SK-N-SH (cell line): ENCODE measurements around the gene TARS3. TPM values are rescaled to one million over a fixed set of nuclear protein-coding genes. Genes with fewer than 3 reads are reported as not detected.

Source experiments
- CTCF ChIA-PET: fragments of 300-600, 350-600 bp; formaldehyde crosslinking; extraction: SDS; loops from one replicate; lab custom pipeline; 2021; lab: Yijun Ruan, JAX
- POLR2A ChIA-PET: fragments of 350-600 bp; sonication (Branson Sonifier 250); formaldehyde crosslinking; extraction: SDS; loops from one replicate; lab custom pipeline; 2020; ENCODE audit warnings: antibody characterized with exemption, inconsistent platforms; lab: Yijun Ruan, JAX
- DNase-seq: peaks from one replicate; pipeline ENCODE4 v3.0.0; 2012
- H2AFZ ChIP-seq: fragments of 200-600 bp; sonication (generic); 2 replicates; pipeline ENCODE4 v1.8.1; 2016; ENCODE audit warnings: antibody characterized with exemption, mild to moderate bottlenecking, low read depth
- H3F3A ChIP-seq: fragments of 200-600 bp; sonication (generic); replicated peaks from 2 replicates; pipeline ENCODE3; 2016; ENCODE audit warnings: antibody characterized with exemption, mild to moderate bottlenecking; ENCODE audit not compliant: insufficient read depth
- H3K27ac ChIP-seq, 2 experiments: fragments of 200-500 bp in 1 of 2; fragments of 200-600 bp in 1 of 2; sonication (Bioruptor generic) in 1 of 2; sonication (generic), shearing (Covaris generic) in 1 of 2; 2 replicates each; pipeline versions ENCODE4 v1.5.1 to v1.6.1; 2014 to 2016; ENCODE audit warnings: low read depth in 2 of 2, inconsistent platforms in 1 of 2, low read length in 1 of 2, mild to moderate bottlenecking in 1 of 2, mixed read lengths in 1 of 2
- H3K27me3 ChIP-seq: fragments of 200-600 bp; sonication (generic), shearing (Covaris generic); 2 replicates; pipeline ENCODE4 v1.6.1; 2016; ENCODE audit warnings: mixed run types; ENCODE audit not compliant: insufficient read depth
- H3K36me3 ChIP-seq, 2 experiments: fragments of 200-500 bp in 1 of 2; fragments of 200-600 bp in 1 of 2; sonication (Bioruptor generic) in 1 of 2; sonication (generic) in 1 of 2; replicated peaks in 1 of 2; 2 replicates each; pipeline versions ENCODE3 to v1.5.1; 2014 to 2016; ENCODE audit warnings: low read length in 1 of 2, mild to moderate bottlenecking in 1 of 2; ENCODE audit not compliant: insufficient read depth in 2 of 2, control insufficient read depth in 1 of 2
- H3K4me1 ChIP-seq, 2 experiments: fragments of 200-500 bp in 1 of 2; fragments of 200-600 bp in 1 of 2; sonication (Bioruptor generic) in 1 of 2; sonication (generic), shearing (Covaris generic) in 1 of 2; 2 replicates each; pipeline versions ENCODE4 v1.5.1 to v1.6.1; 2014 to 2016; ENCODE audit warnings: low read depth in 1 of 2, low read length in 1 of 2, mixed run types in 1 of 2; ENCODE audit not compliant: insufficient read depth in 2 of 2, control insufficient read depth in 1 of 2
- H3K4me2 ChIP-seq: fragments of 200-600 bp; sonication (generic), shearing (Covaris generic); 2 replicates; pipeline ENCODE4 v1.6.1; 2017; ENCODE audit warnings: mixed run types
- H3K4me3 ChIP-seq, 2 experiments: fragments of 200-500 bp in 1 of 2; fragments of 200-600 bp in 1 of 2; sonication (Bioruptor generic) in 1 of 2; sonication (generic), shearing (Covaris generic) in 1 of 2; 2 replicates each; pipeline versions ENCODE4 v1.5.1 to v1.8.1; 2014 to 2016; ENCODE audit warnings: low read depth in 2 of 2, inconsistent platforms in 1 of 2, low read length in 1 of 2, mild to moderate bottlenecking in 1 of 2, mixed read lengths in 1 of 2, moderate library complexity in 1 of 2
- H3K79me2 ChIP-seq: fragments of 200-600 bp; sonication (generic); 2 replicates; pipeline ENCODE4 v1.8.1; 2017; ENCODE audit warnings: mild to moderate bottlenecking; ENCODE audit not compliant: insufficient read depth
- H3K9ac ChIP-seq: fragments of 200-600 bp; sonication (generic); 2 replicates; pipeline ENCODE4 v1.6.1; 2017; ENCODE audit warnings: mixed run types
- H3K9me2 ChIP-seq: fragments of 200-600 bp; sonication (generic); 2 replicates; pipeline ENCODE4 v1.6.1; 2017; ENCODE audit warnings: mixed run types
- H3K9me3 ChIP-seq: fragments of 200-600 bp; sonication (generic); 2 replicates; pipeline ENCODE4 v1.6.1; 2017; ENCODE audit warnings: mixed run types, mild to moderate bottlenecking, moderate library complexity
- H4K20me1 ChIP-seq: fragments of 200-600 bp; sonication (generic); 2 replicates; pipeline ENCODE4 v1.6.1; 2017; ENCODE audit warnings: mild to moderate bottlenecking, mixed run types; ENCODE audit not compliant: insufficient read depth
- CHD2 ChIP-seq: fragments of 150-350 bp; IDR thresholded peaks from 2 replicates; pipeline ENCODE4 v1.6.1; 2018; ENCODE audit warnings: low read length; ENCODE audit not compliant: partially characterized antibody
- EZH2phosphoT487 ChIP-seq: fragments of 200-600 bp; sonication (generic); IDR thresholded peaks from 2 replicates; pipeline ENCODE4 v1.6.1; 2017; ENCODE audit warnings: low read depth, mixed run types, mild to moderate bottlenecking, antibody characterized with exemption, moderate library complexity, borderline replicate concordance
- FOXJ3 ChIP-seq: sonication (generic); formaldehyde crosslinking; IDR thresholded peaks from 2 replicates; pipeline ENCODE4 v1.5.1; 2020; ENCODE audit warnings: mild to moderate bottlenecking, missing genetic modification reagents
- GATA2 ChIP-seq: sonication (generic); formaldehyde crosslinking; IDR thresholded peaks from 2 replicates; pipeline ENCODE4 v1.5.0; 2020; ENCODE audit warnings: mild to moderate bottlenecking, missing genetic modification reagents
- MXI1 ChIP-seq: IDR thresholded peaks from 2 replicates; pipeline ENCODE4 v1.6.1; 2012; ENCODE audit warnings: mild to moderate bottlenecking, low read depth, low read length, improper control_type of control experiment
- NFIC ChIP-seq: IDR thresholded peaks from 2 replicates; pipeline ENCODE4 v1.4.0; 2012; ENCODE audit warnings: borderline replicate concordance
- PBX3 ChIP-seq: IDR thresholded peaks from 2 replicates; pipeline ENCODE4; 2012
- RAD21 ChIP-seq: IDR thresholded peaks from 2 replicates; pipeline ENCODE4 v1.6.1; 2012; ENCODE audit warnings: mild to moderate bottlenecking, low read length
- REST ChIP-seq: IDR thresholded peaks from 2 replicates; pipeline ENCODE4 v1.6.1; 2012; ENCODE audit warnings: mild to moderate bottlenecking, low read depth, low read length, moderate library complexity
- RFX5 ChIP-seq: IDR thresholded peaks from 2 replicates; pipeline ENCODE4 v1.6.1; 2012; ENCODE audit warnings: mild to moderate bottlenecking, improper control_type of control experiment, low read length
- SIN3A ChIP-seq: IDR thresholded peaks from 2 replicates; pipeline ENCODE4 v1.6.1; 2012; ENCODE audit warnings: low read depth, mild to moderate bottlenecking, low read length, moderate library complexity, borderline replicate concordance
- TEAD4 ChIP-seq: IDR thresholded peaks from 2 replicates; pipeline ENCODE4 v1.4.0; 2012; ENCODE audit warnings: mild to moderate bottlenecking, borderline replicate concordance; ENCODE audit not compliant: insufficient read depth
- YY1 ChIP-seq: IDR thresholded peaks from 2 replicates; pipeline ENCODE4 v1.4.0; 2012; ENCODE audit warnings: low read depth, mild to moderate bottlenecking
- WGBS: methylation state at CpG from one replicate; pipeline ENCODE4 v1.1.6; 2017; ENCODE audit warnings: low lambda C conversion rate; 5-methylcytosine and 5-hydroxymethylcytosine counted together
- polyA plus RNA-seq, 3 experiments: library from polyadenylated mRNA; depleted of rRNA; stranded (reverse); fragments of >200 nt; gene quantifications; 2 replicates each; pipeline ENCODE4 v1.2.3, GENCODE V29; 2012
- TF ChIP-seq, protein P1 (sequence below): fragments of 150-350 bp; IDR thresholded peaks from 2 replicates; pipeline ENCODE4 v1.6.1; 2017; ENCODE audit warnings: antibody characterized with exemption, low read length, low read depth, borderline replicate concordance
- TF ChIP-seq, protein P2 (sequence below): fragments of 150-350 bp; IDR thresholded peaks from 2 replicates; pipeline ENCODE4 v1.6.1; 2016; ENCODE audit warnings: mild to moderate bottlenecking, low read depth, low read length

The TARS3 gene
- polyA plus RNA-seq, 1 of the 3 experiments (the other 2 are of a cell fraction): 3.5 TPM

DNA sequence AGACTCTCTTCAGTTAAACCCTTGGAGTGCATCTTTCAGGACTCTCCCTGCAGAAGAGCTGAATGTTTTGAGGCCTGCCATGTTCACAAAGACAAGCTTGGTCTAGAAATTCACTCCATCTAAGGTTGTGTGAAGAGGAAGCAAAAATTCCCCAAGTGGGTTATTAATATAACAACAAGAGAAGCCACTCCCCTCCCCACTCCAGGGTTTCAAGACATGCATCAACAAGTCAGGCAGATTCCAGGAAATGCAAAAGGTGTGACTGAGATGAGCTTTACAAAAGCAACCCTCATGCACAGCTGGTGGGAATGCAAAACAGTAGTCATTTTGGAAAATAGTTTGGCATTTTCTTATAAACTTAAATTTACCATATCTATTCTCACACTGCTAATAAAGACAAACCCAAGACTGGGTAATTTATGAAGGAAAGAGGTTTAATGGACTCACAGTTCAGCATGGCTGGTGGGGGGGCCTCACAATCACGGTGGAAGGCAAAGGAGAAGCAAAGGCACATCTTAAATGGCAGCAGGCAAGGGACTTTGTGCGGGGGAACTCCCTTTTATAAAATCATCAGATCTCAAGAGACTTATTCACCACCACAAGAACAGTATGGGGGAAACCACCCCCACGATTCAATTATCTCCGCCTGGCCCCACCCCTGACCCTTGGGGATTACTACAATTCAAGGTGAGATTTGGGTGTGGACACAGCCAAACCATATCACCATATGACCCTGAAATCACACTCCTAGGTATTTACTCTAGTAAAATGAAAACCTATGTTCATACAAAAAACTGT, 31.3 kb downstream of the TARS3 start:
- Histone ChIP-seq H3K4me2 (no peak overlapping the region), H2AFZ (no peak overlapping the region), H3K36me3 (peaks cover 27 to 40% of the 10 kb centered on the region in 2 experiments), H3K9me3 (no peaks in the 10 kb centered on the region), H3K79me2 (no peaks in the 10 kb centered on the region), H4K20me1 (no peaks in the 10 kb centered on the region), H3F3A (no peaks in the 10 kb centered on the region), H3K4me1 (no peaks in the 10 kb centered on the region), H3K4me3 (no peak overlapping the region), H3K27me3 (no peaks in the 10 kb centered on the region), H3K9ac (no peak overlapping the region), H3K27ac (no peak overlapping the region), H3K9me2 (no peaks in the 10 kb centered on the region)
- WGBS: 84% methylated on average over 4 of the region's 4 CpGs
- TF ChIP-seq PBX3 (no peak), RAD21 (no peak), EZH2phosphoT487 (no peak), MXI1 (no peak), NFIC (no peak), CHD2 (no peak), REST (no peak), GATA2 (CRISPR knock-in tag) (no peak), SIN3A (no peak), FOXJ3 (CRISPR knock-in tag) (no peak), TEAD4 (no peak), YY1 (no peak), RFX5 (no peak)
- TF ChIP-seq, protein P1, sequence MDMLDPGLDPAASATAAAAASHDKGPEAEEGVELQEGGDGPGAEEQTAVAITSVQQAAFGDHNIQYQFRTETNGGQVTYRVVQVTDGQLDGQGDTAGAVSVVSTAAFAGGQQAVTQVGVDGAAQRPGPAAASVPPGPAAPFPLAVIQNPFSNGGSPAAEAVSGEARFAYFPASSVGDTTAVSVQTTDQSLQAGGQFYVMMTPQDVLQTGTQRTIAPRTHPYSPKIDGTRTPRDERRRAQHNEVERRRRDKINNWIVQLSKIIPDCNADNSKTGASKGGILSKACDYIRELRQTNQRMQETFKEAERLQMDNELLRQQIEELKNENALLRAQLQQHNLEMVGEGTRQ: no peak
- TF ChIP-seq, protein P2, sequence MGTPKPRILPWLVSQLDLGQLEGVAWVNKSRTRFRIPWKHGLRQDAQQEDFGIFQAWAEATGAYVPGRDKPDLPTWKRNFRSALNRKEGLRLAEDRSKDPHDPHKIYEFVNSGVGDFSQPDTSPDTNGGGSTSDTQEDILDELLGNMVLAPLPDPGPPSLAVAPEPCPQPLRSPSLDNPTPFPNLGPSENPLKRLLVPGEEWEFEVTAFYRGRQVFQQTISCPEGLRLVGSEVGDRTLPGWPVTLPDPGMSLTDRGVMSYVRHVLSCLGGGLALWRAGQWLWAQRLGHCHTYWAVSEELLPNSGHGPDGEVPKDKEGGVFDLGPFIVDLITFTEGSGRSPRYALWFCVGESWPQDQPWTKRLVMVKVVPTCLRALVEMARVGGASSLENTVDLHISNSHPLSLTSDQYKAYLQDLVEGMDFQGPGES: no peak
- POLR2A ChIA-PET: no interaction called here
- no peak for DNase-seq
- CTCF ChIA-PET: no interaction called here
